Keratinocyte (primary cell): ENCODE data around the gene MAGI2. TPM values are rescaled to one million over a fixed set of nuclear protein-coding genes. Genes with fewer than 3 reads are reported as not detected.

ENCODE experiments used
- DNase-seq: peaks from one replicate; pipeline ENCODE4 v3.0.0-alpha.2; 2011; ENCODE audit warnings: low read depth, missing footprints, low spot score
- FAIRE-seq: peaks from 2 replicates; lab custom pipeline; 2011; peaks lifted over from hg19 to GRCh38; lab: Jason Lieb, UNC
- H2AFZ ChIP-seq: 2 replicates; pipeline ENCODE4 v1.6.0; 2012; ENCODE audit warnings: low read length, control low read depth, inconsistent platforms; ENCODE audit not compliant: control insufficient read depth
- H3K27ac ChIP-seq: 2 replicates; pipeline ENCODE4 v1.5.1; 2011; ENCODE audit warnings: low read length; ENCODE audit not compliant: control insufficient read depth, insufficient read depth
- H3K27me3 ChIP-seq: 3 replicates; pipeline ENCODE4 v1.6.0; 2011; ENCODE audit warnings: low read length; ENCODE audit not compliant: control insufficient read depth, insufficient read depth; ENCODE audit errors: extremely low read depth
- H3K36me3 ChIP-seq, 2 experiments: 2 replicates in 1 of 2; 3 replicates in 1 of 2; pipeline ENCODE4 v1.5.1; 2011; ENCODE audit warnings: low read length in 2 of 2, mild to moderate bottlenecking in 1 of 2; ENCODE audit not compliant: control insufficient read depth in 2 of 2, insufficient read depth in 2 of 2; ENCODE audit errors: extremely low read depth in 1 of 2
- H3K4me1 ChIP-seq: 3 replicates; pipeline ENCODE4 v1.5.1; 2011; ENCODE audit warnings: low read length; ENCODE audit not compliant: control insufficient read depth, insufficient read depth; ENCODE audit errors: extremely low read depth
- H3K4me2 ChIP-seq: 3 replicates; pipeline ENCODE4 v1.6.0; 2011; ENCODE audit warnings: low read depth, low read length; ENCODE audit not compliant: control insufficient read depth, insufficient read depth; ENCODE audit errors: extremely low read depth
- H3K4me3 ChIP-seq, 3 experiments: fragments of 200-600 bp in 1 of 3; sonication (generic) in 1 of 3; 2 replicates in 2 of 3; 3 replicates in 1 of 3; pipeline ENCODE4 v1.5.1; 2011 to 2016; ENCODE audit warnings: low read length in 3 of 3, mild to moderate bottlenecking in 3 of 3, control low read depth in 2 of 3, inconsistent platforms in 1 of 3, low read depth in 1 of 3, mixed read lengths in 1 of 3, mixed run types in 1 of 3, moderate library complexity in 1 of 3; ENCODE audit not compliant: control insufficient read depth in 2 of 3, insufficient read depth in 2 of 3; ENCODE audit errors: extremely low read depth in 1 of 3
- H3K79me2 ChIP-seq: 2 replicates; pipeline ENCODE4 v1.6.0; 2012; ENCODE audit warnings: low read length; ENCODE audit not compliant: control insufficient read depth, insufficient read depth
- H3K9ac ChIP-seq: 3 replicates; pipeline ENCODE4 v1.6.0; 2011; ENCODE audit warnings: low read length; ENCODE audit not compliant: control insufficient read depth, insufficient read depth; ENCODE audit errors: extremely low read depth
- H3K9me1 ChIP-seq: 3 replicates; pipeline ENCODE4 v1.6.0; 2011; ENCODE audit warnings: low read length; ENCODE audit not compliant: control insufficient read depth, insufficient read depth; ENCODE audit errors: extremely low read depth
- H3K9me3 ChIP-seq: 2 replicates; pipeline ENCODE4 v1.5.1; 2012; ENCODE audit warnings: low read depth, low read length; ENCODE audit not compliant: control insufficient read depth
- H4K20me1 ChIP-seq: 3 replicates; pipeline ENCODE4 v1.6.0; 2011; ENCODE audit warnings: low read length; ENCODE audit not compliant: control insufficient read depth, insufficient read depth; ENCODE audit errors: extremely low read depth
- EZH2 ChIP-seq: IDR thresholded peaks from one replicate; pipeline ENCODE4 v1.6.1; 2012; ENCODE audit warnings: inconsistent platforms, mild to moderate bottlenecking, low read length, moderate library complexity
- dilution Hi-C: fragments of 300-500 bp; cut with MboI; formaldehyde crosslinking; loops from one replicate; pipeline ENCODE4 v1.7.0; 2020; ENCODE audit warnings: low sequenced_read_pairs; ENCODE audit not compliant: extremely low pct_ligation_motif_present
- polyA plus RNA-seq, 5 experiments: library from polyadenylated mRNA; depleted of rRNA in 3 of 5; stranded (reverse) in 3 of 5; stranded (forward) in 1 of 5; unstranded in 1 of 5; fragments of >200 nt; gene quantifications; 1 replicate in 1 of 5; 2 replicates in 3 of 5; 3 replicates in 1 of 5; pipeline versions ENCODE4 v1.2.1 to v1.2.3, GENCODE V29; 2011 to 2012; ENCODE audit warnings: missing spikeins in 2 of 5, low read depth in 1 of 5, low replicate concordance in 1 of 5
- TF ChIP-seq, protein P1 (sequence below), 3 experiments: IDR thresholded peaks in 1 of 3; conservative IDR thresholded peaks in 1 of 3; optimal IDR thresholded peaks in 1 of 3; 2 replicates in 2 of 3; 3 replicates in 1 of 3; pipeline versions ENCODE3 to v1.5.1; 2011; ENCODE audit warnings: low read length in 3 of 3, mild to moderate bottlenecking in 3 of 3, moderate library complexity in 2 of 3, control low read depth in 1 of 3, inconsistent platforms in 1 of 3; ENCODE audit not compliant: insufficient read depth in 2 of 3; ENCODE audit errors: extremely low read depth in 1 of 3

MAGI2 gene
- polyA plus RNA-seq, 1 donor (not counting 4 experiments of a cell fraction or from before 2014, with no cell fraction given) = 0.07 TPM

DNA sequence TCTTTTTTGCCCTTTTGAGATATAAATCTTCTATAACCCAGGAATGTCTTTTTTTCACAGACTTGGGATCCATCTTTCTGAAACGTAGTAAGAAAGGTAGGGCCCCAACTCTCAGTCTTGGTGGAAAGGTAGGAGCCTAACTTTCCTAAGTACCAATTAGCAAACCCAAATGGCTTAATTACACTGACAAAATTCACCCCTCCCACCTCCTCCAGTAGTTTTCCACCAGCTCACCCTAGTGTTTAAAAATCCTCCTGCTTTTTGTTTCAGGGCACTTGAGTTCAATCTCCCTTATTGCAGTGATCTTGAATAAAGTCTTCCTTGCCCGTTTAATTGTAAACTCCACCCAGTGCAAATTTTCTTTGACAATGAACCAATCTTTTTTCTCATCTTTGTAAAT is 1054.9 kb downstream of the MAGI2 start:
- Histone ChIP-seq H3K9me1 (no peaks in the 10 kb centered on the region), H4K20me1 (no peaks in the 10 kb centered on the region), H3K9ac (no peak overlapping the region), H3K4me1 (no peaks in the 10 kb centered on the region), H3K9me3 (no peaks in the 10 kb centered on the region), H2AFZ (no peak overlapping the region), H3K36me3 (no peaks in the 10 kb centered on the region), H3K4me3 (no peak overlapping the region), H3K4me2 (no peak overlapping the region), H3K79me2 (no peaks in the 10 kb centered on the region), H3K27me3 (no peaks in the 10 kb centered on the region), H3K27ac (no peak overlapping the region)
- TF ChIP-seq EZH2 = no peak
- TF ChIP-seq, protein P1, sequence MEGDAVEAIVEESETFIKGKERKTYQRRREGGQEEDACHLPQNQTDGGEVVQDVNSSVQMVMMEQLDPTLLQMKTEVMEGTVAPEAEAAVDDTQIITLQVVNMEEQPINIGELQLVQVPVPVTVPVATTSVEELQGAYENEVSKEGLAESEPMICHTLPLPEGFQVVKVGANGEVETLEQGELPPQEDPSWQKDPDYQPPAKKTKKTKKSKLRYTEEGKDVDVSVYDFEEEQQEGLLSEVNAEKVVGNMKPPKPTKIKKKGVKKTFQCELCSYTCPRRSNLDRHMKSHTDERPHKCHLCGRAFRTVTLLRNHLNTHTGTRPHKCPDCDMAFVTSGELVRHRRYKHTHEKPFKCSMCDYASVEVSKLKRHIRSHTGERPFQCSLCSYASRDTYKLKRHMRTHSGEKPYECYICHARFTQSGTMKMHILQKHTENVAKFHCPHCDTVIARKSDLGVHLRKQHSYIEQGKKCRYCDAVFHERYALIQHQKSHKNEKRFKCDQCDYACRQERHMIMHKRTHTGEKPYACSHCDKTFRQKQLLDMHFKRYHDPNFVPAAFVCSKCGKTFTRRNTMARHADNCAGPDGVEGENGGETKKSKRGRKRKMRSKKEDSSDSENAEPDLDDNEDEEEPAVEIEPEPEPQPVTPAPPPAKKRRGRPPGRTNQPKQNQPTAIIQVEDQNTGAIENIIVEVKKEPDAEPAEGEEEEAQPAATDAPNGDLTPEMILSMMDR (optimal IDR thresholded peaks at IDR 0.05 in 1 of 3, IDR thresholded peaks at IDR 0.05 in 1 of 3, conservative IDR thresholded peaks at IDR 0.05 in 1 of 3; ENCODE audit: extremely low read depth in 1 of 3, insufficient read depth in 2 of 3, low read length in 3 of 3) = no peak
- dilution Hi-C loops = no loop called here
- no peak for DNase-seq
- FAIRE-seq = no peak

DNA sequence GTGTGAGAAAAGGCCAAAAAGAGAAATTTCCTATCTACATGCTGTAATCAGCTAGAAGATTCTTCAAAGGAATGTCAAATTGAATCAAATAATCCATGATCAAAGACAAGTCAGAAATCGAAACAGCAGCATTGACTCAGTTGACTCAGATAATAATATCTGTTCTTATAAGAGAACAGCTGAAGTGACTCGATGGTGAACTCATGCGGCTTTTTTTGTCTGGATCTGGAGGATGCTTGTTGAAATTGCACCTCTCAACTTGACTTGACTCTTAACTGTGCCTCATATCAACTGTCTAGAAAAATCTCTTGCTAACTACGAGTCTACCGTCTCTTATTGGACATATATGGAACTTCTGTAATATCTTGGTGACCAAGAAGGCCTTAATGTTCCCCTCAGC is 1055.4 kb downstream of the MAGI2 start:
- H3K27ac ChIP-seq = no peak overlapping the region
- no peak overlapping the region for H3K9ac ChIP-seq
- H2AFZ ChIP-seq = no peak overlapping the region
- H3K36me3 ChIP-seq = no peaks in the 10 kb centered on the region
- H3K4me1 ChIP-seq = no peaks in the 10 kb centered on the region
- H3K4me2 ChIP-seq = no peak overlapping the region
- no peak overlapping the region for H3K4me3 ChIP-seq
- no peaks in the 10 kb centered on the region for H3K79me2 ChIP-seq
- no peaks in the 10 kb centered on the region for H3K9me3 ChIP-seq
- H4K20me1 ChIP-seq = no peaks in the 10 kb centered on the region
- TF ChIP-seq, protein P1 (optimal IDR thresholded peaks at IDR 0.05 in 1 of 3, IDR thresholded peaks at IDR 0.05 in 1 of 3, conservative IDR thresholded peaks at IDR 0.05 in 1 of 3; ENCODE audit: extremely low read depth in 1 of 3, insufficient read depth in 2 of 3, low read length in 3 of 3) = no peak
- TF ChIP-seq EZH2 = no peak
- H3K27me3 ChIP-seq = no peaks in the 10 kb centered on the region
- dilution Hi-C loops = no loop called here
- no peak for FAIRE-seq
- no peak for DNase-seq
- no peaks in the 10 kb centered on the region for H3K9me1 ChIP-seq
